GM23338 (cell line): ENCODE results near the gene ZNF546. TPM values are rescaled to one million over a fixed set of nuclear protein-coding genes. Genes with fewer than 3 reads are reported as not detected.

Source experiments
- ATAC-seq: fragments of 200-7000 bp; cut with Tn5 transposase; 3 replicates; pipeline ENCODE4 v1.9.1; 2020
- DNase-seq: peaks from one replicate; pipeline ENCODE4 v3.0.0-alpha.2; 2015; ENCODE audit warnings: low spot score
- H2AFZ ChIP-seq: fragments of 200-600 bp; sonication (generic); 2 replicates; pipeline ENCODE4 v1.8.0; 2016; ENCODE audit warnings: antibody characterized with exemption, mild to moderate bottlenecking, moderate library complexity
- H3F3A ChIP-seq: fragments of 200-600 bp; sonication (generic); replicated peaks from 2 replicates; pipeline ENCODE4 v1.8.0; 2017; ENCODE audit warnings: antibody characterized with exemption, mixed run types, low read depth
- H3K27ac ChIP-seq: fragments of 200-600 bp; sonication (generic); 2 replicates; pipeline ENCODE4 v1.6.1; 2016; ENCODE audit warnings: low read depth
- H3K27me3 ChIP-seq: fragments of 200-600 bp; sonication (generic); 2 replicates; pipeline ENCODE4 v1.8.0; 2016; ENCODE audit warnings: mild to moderate bottlenecking, mixed run types, moderate library complexity; ENCODE audit not compliant: insufficient read depth
- H3K36me3 ChIP-seq: fragments of 200-600 bp; sonication (generic); 2 replicates; pipeline ENCODE4 v1.8.0; 2016; ENCODE audit warnings: mild to moderate bottlenecking; ENCODE audit not compliant: insufficient read depth
- H3K4me1 ChIP-seq: fragments of 200-600 bp; sonication (generic); 2 replicates; pipeline ENCODE4 v1.8.0; 2016; ENCODE audit warnings: mild to moderate bottlenecking, moderate library complexity; ENCODE audit not compliant: insufficient read depth
- H3K4me2 ChIP-seq: fragments of 200-600 bp; sonication (generic); 2 replicates; pipeline ENCODE4 v1.7.1; 2017; ENCODE audit warnings: mixed run types
- H3K4me3 ChIP-seq: fragments of 200-600 bp; sonication (generic); 2 replicates; pipeline ENCODE4 v1.6.1; 2016; ENCODE audit warnings: mixed run types
- H3K79me2 ChIP-seq: fragments of 200-600 bp; sonication (generic); replicated peaks from 2 replicates; pipeline ENCODE4 v1.8.0; 2017; ENCODE audit warnings: mild to moderate bottlenecking; ENCODE audit not compliant: insufficient read depth
- H3K9me2 ChIP-seq: fragments of 200-600 bp; sonication (generic); 2 replicates; pipeline ENCODE4 v1.8.0; 2017; ENCODE audit not compliant: insufficient read depth
- H4K20me1 ChIP-seq: fragments of 200-600 bp; sonication (generic); replicated peaks from 2 replicates; pipeline ENCODE4 v1.8.0; 2017; ENCODE audit warnings: mild to moderate bottlenecking; ENCODE audit not compliant: insufficient read depth
- H3K27ac Mint-ChIP-seq: 2 replicates; pipeline ENCODE4 v1.8.0; 2020; ENCODE audit warnings: inconsistent platforms, mild to moderate bottlenecking, moderate library complexity, mixed read lengths
- H3K27me3 Mint-ChIP-seq: 3 replicates; pipeline ENCODE4 v1.8.0; 2022; ENCODE audit warnings: low read depth, mild to moderate bottlenecking, moderate library complexity, mixed read lengths, inconsistent platforms; ENCODE audit not compliant: insufficient read depth, poor library complexity
- H3K36me3 Mint-ChIP-seq: 3 replicates; pipeline ENCODE4 v1.8.0; 2021; ENCODE audit warnings: low read depth, mild to moderate bottlenecking, inconsistent platforms, moderate library complexity, mixed read lengths
- H3K4me1 Mint-ChIP-seq: 3 replicates; pipeline ENCODE4 v1.8.0; 2020; ENCODE audit warnings: mild to moderate bottlenecking, inconsistent platforms, mixed read lengths
- H3K4me3 Mint-ChIP-seq: 3 replicates; pipeline ENCODE4 v1.8.0; 2021; ENCODE audit warnings: moderate library complexity, mild to moderate bottlenecking, inconsistent platforms, mixed read lengths
- H3K9me3 Mint-ChIP-seq: 3 replicates; pipeline ENCODE4 v1.8.0; 2020; ENCODE audit warnings: moderate library complexity, mild to moderate bottlenecking, inconsistent platforms, mixed read lengths
- CREB1 ChIP-seq: fragments of 250-450 bp; sonication (Bioruptor Pico); IDR thresholded peaks from 2 replicates; pipeline ENCODE4 v1.5.0; 2020; ENCODE audit warnings: low read depth, mild to moderate bottlenecking, moderate library complexity
- CTCF ChIP-seq, 2 experiments: fragments of 200-600 bp in 1 of 2; sonication (generic) in 1 of 2; conservative IDR thresholded peaks; 2 replicates each; pipeline versions ENCODE4 v1.5.1 to v1.6.1; 2016 to 2017; ENCODE audit warnings: antibody characterized with exemption in 2 of 2, low read depth in 2 of 2, mild to moderate bottlenecking in 2 of 2, moderate library complexity in 1 of 2
- ETS1 ChIP-seq: IDR thresholded peaks from 2 replicates; pipeline ENCODE4 v1.6.1; 2016; ENCODE audit warnings: antibody characterized with exemption
- EZH2 ChIP-seq: fragments of 200-600 bp; sonication (generic); IDR thresholded peaks from one replicate; pipeline ENCODE4 v1.8.0; 2017; ENCODE audit warnings: antibody characterized with exemption, mild to moderate bottlenecking, low read depth; ENCODE audit not compliant: unreplicated experiment
- EZH2phosphoT487 ChIP-seq: fragments of 200-600 bp; sonication (generic); IDR thresholded peaks from one replicate; pipeline ENCODE4 v1.8.1; 2018; ENCODE audit warnings: antibody characterized with exemption; ENCODE audit not compliant: unreplicated experiment
- JUNB ChIP-seq: IDR thresholded peaks from one replicate; pipeline ENCODE4 v1.6.1; 2016; ENCODE audit warnings: antibody characterized with exemption; ENCODE audit not compliant: unreplicated experiment
- NANOG ChIP-seq: IDR thresholded peaks from 2 replicates; pipeline ENCODE4 v1.6.1; 2016; ENCODE audit warnings: antibody characterized with exemption, borderline replicate concordance
- POLR2AphosphoS5 ChIP-seq: IDR thresholded peaks from 2 replicates; pipeline ENCODE4 v1.6.1; 2016; ENCODE audit warnings: antibody characterized with exemption, low read depth
- REST ChIP-seq: IDR thresholded peaks from one replicate; pipeline ENCODE4 v1.6.1; 2018; ENCODE audit warnings: antibody characterized with exemption; ENCODE audit not compliant: unreplicated experiment
- STAT1 ChIP-seq: IDR thresholded peaks from one replicate; pipeline ENCODE4 v1.6.1; 2016; ENCODE audit warnings: antibody characterized with exemption; ENCODE audit not compliant: unreplicated experiment
- ZNF114 ChIP-seq: fragments of 250-450 bp; sonication (Bioruptor Pico); IDR thresholded peaks from 2 replicates; pipeline ENCODE4 v1.5.0; 2020; ENCODE audit warnings: mild to moderate bottlenecking, moderate library complexity
- ZNF331 ChIP-seq: fragments of 250-450 bp; sonication (Bioruptor Pico); IDR thresholded peaks from 2 replicates; pipeline ENCODE4 v1.5.0; 2020; ENCODE audit warnings: low read depth, mild to moderate bottlenecking, moderate library complexity
- ZNF462 ChIP-seq: fragments of 250-450 bp; sonication (Bioruptor Pico); IDR thresholded peaks from 2 replicates; pipeline ENCODE4 v1.5.0; 2020; ENCODE audit warnings: mild to moderate bottlenecking, moderate library complexity
- polyA plus RNA-seq: library from polyadenylated mRNA; unstranded; fragments of >200 nt; fragmentation: Nextera tagmentation; extraction: Ambion mirVana; gene quantifications from 2 replicates; pipeline ENCODE4 v1.2.1, GENCODE V29; 2016
- total RNA-seq: library from RNA; depleted of rRNA; stranded (reverse); fragments of >200 nt; shearing (Covaris generic); gene quantifications from 2 replicates; pipeline ENCODE4 v1.2.3, GENCODE V29; 2014

The ZNF546 gene
- total and polyA plus RNA-seq, 2 experiments from 2014 or later: 0.38 to 0.95 TPM

GRCh38 chr19:39969681-39970424 is 27.0 kb upstream of the ZNF546 start:
- no peak for DNase-seq
- Histone ChIP-seq H3K36me3 (peaks cover 13% of the 10 kb centered on the region), H3K4me1 (no peaks in the 10 kb centered on the region; the same call in 1 of the 2 replicates), H4K20me1 (peaks cover 7% of the 10 kb centered on the region; the same call in 1 of the 2 replicates), H2AFZ (peak overlapping the region; percentile 80), H3K27ac (peak overlapping the region; percentile 64; the same call in 1 of the 2 replicates), H3K9me2 (0 out of 2 replicates have a peak, but pooled peaks cover 3% of the 10 kb centered on the region), H3K27me3 (no peaks in the 10 kb centered on the region), H3K79me2 (peaks cover 17% of the 10 kb centered on the region), H3K4me2 (peak overlapping the region; percentile 83), H3K4me3 (peak overlapping the region; percentile 99), H3F3A (no peaks in the 10 kb centered on the region)
- peaks cover 37% of the 10 kb centered on the region for H3K36me3 Mint-ChIP-seq
- TF ChIP-seq EZH2phosphoT487 (no peak), ZNF462 (CRISPR knock-in tag) (no peak), CREB1 (no peak), ZNF331 (CRISPR knock-in tag) (no peak), REST (no peak), NANOG (no peak), JUNB (no peak), POLR2AphosphoS5 (no peak), ETS1 (no peak), CTCF (conservative IDR thresholded peaks at IDR 0.05; ENCODE audit: low read depth in 2 of 2) (no peak), ZNF114 (no peak), STAT1 (no peak), EZH2 (no peak)
- no peak for ATAC-seq
- peak overlapping the region; percentile 97 for H3K27ac Mint-ChIP-seq
- peak overlapping the region; percentile 96 for H3K4me3 Mint-ChIP-seq
- peaks cover 8% of the 10 kb centered on the region; the same call in 2 of the 3 replicates for H3K4me1 Mint-ChIP-seq
- no peaks in the 10 kb centered on the region; the same call in 2 of the 3 replicates for H3K9me3 Mint-ChIP-seq
- peaks cover 11% of the 10 kb centered on the region for H3K27me3 Mint-ChIP-seq
